Endothelial cell of umbilical vein (primary cell): Measurements from ENCODE around the gene PCP4L1. TPM values are rescaled to one million over a fixed set of nuclear protein-coding genes. Genes with fewer than 3 reads are reported as not detected.

Experiments used
- BruUV-seq: library from RNA; stranded (reverse); fragments of 400-500 nt; replicated peaks from 2 replicates; lab custom pipeline; 2021; lab: Mats Ljungman, UMichigan
- CTCF ChIA-PET: fragments of 300-600, 350-600 bp; sonication (Branson Sonifier 250); formaldehyde crosslinking; loops from one replicate; lab custom pipeline; 2021; ENCODE audit warnings: antibody characterized with exemption, inconsistent platforms; lab: Charles Lee
- POLR2A ChIA-PET: fragments of 300-600, 350-600 bp; sonication (Branson Sonifier 250); formaldehyde crosslinking; loops from one replicate; lab custom pipeline; 2021; ENCODE audit warnings: antibody characterized with exemption, inconsistent platforms; lab: Charles Lee
- DNase-seq: peaks from one replicate; pipeline ENCODE4 v3.0.0-alpha.2; 2011; ENCODE audit warnings: low read depth, low spot score
- FAIRE-seq: peaks from 2 replicates; lab custom pipeline; 2011; peaks lifted over from hg19 to GRCh38; lab: Jason Lieb, UNC
- H2AFZ ChIP-seq: 2 replicates; pipeline ENCODE4 v1.6.0; 2012; ENCODE audit warnings: low read depth, low read length, control low read depth, inconsistent platforms
- H3K27ac ChIP-seq: 2 replicates; pipeline ENCODE4 v1.5.1; 2011; ENCODE audit warnings: low read depth, mild to moderate bottlenecking, control low read depth, low read length, moderate library complexity; ENCODE audit not compliant: insufficient read depth
- H3K27me3 ChIP-seq, 2 experiments: 2 replicates each; pipeline versions ENCODE4 v1.6.0 to v1.6.1; 2011; ENCODE audit warnings: low read length in 2 of 2, mixed read lengths in 1 of 2; ENCODE audit not compliant: control insufficient read depth in 2 of 2, insufficient read depth in 2 of 2
- H3K36me3 ChIP-seq, 2 experiments: 2 replicates in 1 of 2; 3 replicates in 1 of 2; pipeline ENCODE4 v1.5.1; 2011; ENCODE audit warnings: low read length in 2 of 2, mild to moderate bottlenecking in 1 of 2, moderate library complexity in 1 of 2; ENCODE audit not compliant: control insufficient read depth in 2 of 2, insufficient read depth in 2 of 2; ENCODE audit errors: extremely low read depth in 1 of 2
- H3K4me1 ChIP-seq: 3 replicates; pipeline ENCODE4 v1.5.1; 2011; ENCODE audit warnings: mild to moderate bottlenecking, low read length; ENCODE audit not compliant: control insufficient read depth, insufficient read depth; ENCODE audit errors: extremely low read depth
- H3K4me2 ChIP-seq: 2 replicates; pipeline ENCODE4 v1.6.1; 2011; ENCODE audit warnings: low read length, control low read depth, mixed read lengths; ENCODE audit not compliant: insufficient read depth
- H3K4me3 ChIP-seq, 3 experiments: fragments of 200-600 bp in 1 of 3; sonication (generic), shearing (Covaris generic) in 1 of 3; replicated peaks in 1 of 3; 2 replicates each; pipeline ENCODE4 v1.5.1; 2011 to 2016; ENCODE audit warnings: control low read depth in 3 of 3, low read length in 3 of 3, mild to moderate bottlenecking in 2 of 3, inconsistent platforms in 1 of 3, low read depth in 1 of 3, moderate library complexity in 1 of 3; ENCODE audit not compliant: insufficient read depth in 1 of 3
- H3K79me2 ChIP-seq: 2 replicates; pipeline ENCODE4 v1.6.0; 2012; ENCODE audit warnings: low read length, inconsistent platforms; ENCODE audit not compliant: control insufficient read depth, insufficient read depth
- H3K9ac ChIP-seq: replicated peaks from 2 replicates; pipeline ENCODE3; 2011; ENCODE audit warnings: low read length, control low read depth; ENCODE audit not compliant: insufficient read depth; ENCODE audit errors: extremely low read depth
- H3K9me1 ChIP-seq: replicated peaks from 3 replicates; pipeline ENCODE4 v1.6.0; 2011; ENCODE audit warnings: mild to moderate bottlenecking, low read length; ENCODE audit not compliant: control insufficient read depth, insufficient read depth; ENCODE audit errors: extremely low read depth
- H3K9me3 ChIP-seq: replicated peaks from 2 replicates; pipeline ENCODE4 v1.5.1; 2012; ENCODE audit warnings: low read length, inconsistent platforms; ENCODE audit not compliant: control insufficient read depth, insufficient read depth
- H4K20me1 ChIP-seq: replicated peaks from 2 replicates; pipeline ENCODE3; 2011; ENCODE audit warnings: mild to moderate bottlenecking, low read length; ENCODE audit not compliant: control insufficient read depth, insufficient read depth; ENCODE audit errors: extremely low read depth
- EZH2 ChIP-seq: IDR thresholded peaks from 2 replicates; pipeline ENCODE4 v1.6.1; 2012; ENCODE audit warnings: borderline replicate concordance, low read depth, mild to moderate bottlenecking, moderate library complexity, low read length, inconsistent platforms; ENCODE audit not compliant: severe bottlenecking
- FOS ChIP-seq: IDR thresholded peaks from 2 replicates; pipeline ENCODE4 v1.6.1; 2011; ENCODE audit warnings: mild to moderate bottlenecking, low read length, moderate library complexity, borderline replicate concordance; ENCODE audit not compliant: insufficient read depth
- GATA2 ChIP-seq: IDR thresholded peaks from 2 replicates; pipeline ENCODE4 v1.7.0; 2011; ENCODE audit warnings: low read depth, mild to moderate bottlenecking, moderate library complexity, mixed read lengths, low read length; ENCODE audit not compliant: insufficient read length, insufficient read depth
- JUN ChIP-seq: IDR thresholded peaks from 2 replicates; pipeline ENCODE4 v1.6.1; 2011; ENCODE audit warnings: borderline replicate concordance, low read depth; ENCODE audit not compliant: insufficient read length, insufficient read depth
- MYC ChIP-seq: IDR thresholded peaks from one replicate; pipeline ENCODE4 v1.6.1; 2011; ENCODE audit warnings: mild to moderate bottlenecking, low read depth, low read length
- POLR2A ChIP-seq: IDR thresholded peaks from 2 replicates; pipeline ENCODE4 v1.6.1; 2012; ENCODE audit warnings: low read depth, mild to moderate bottlenecking, control low read depth, low read length
- POLR2AphosphoS5 ChIP-seq: IDR thresholded peaks from 2 replicates; pipeline ENCODE4 v1.6.1; 2012; ENCODE audit warnings: low read depth, mild to moderate bottlenecking, control low read depth, low read length, moderate library complexity; ENCODE audit not compliant: insufficient read depth
- dilution Hi-C: fragments of 300-500 bp; cut with MboI; formaldehyde crosslinking; loops from one replicate; pipeline ENCODE4 v1.15.0; 2019; ENCODE audit warnings: low sequenced_read_pairs; ENCODE audit not compliant: extremely low pct_ligation_motif_present
- intact Hi-C: fragments of 100-400 bp; cut with micrococcal nuclease; formaldehyde crosslinking; loops from one replicate; pipeline ENCODE4 v1.10.0; 2022
- polyA plus RNA-seq, 4 experiments: library from polyadenylated mRNA; depleted of rRNA in 3 of 4; stranded (reverse) in 3 of 4; unstranded in 1 of 4; fragments of >200 nt; gene quantifications; 2 replicates each; pipeline versions ENCODE4 v1.2.1 to v1.2.3, GENCODE V29; 2011 to 2012; ENCODE audit warnings: missing spikeins in 1 of 4
- total RNA-seq: library from RNA; stranded (reverse); gene quantifications from 2 replicates; pipeline ENCODE4 v1.2.3, GENCODE V29; 2021
- TF ChIP-seq, protein P1 (sequence below), 2 donors: IDR thresholded peaks; 1 replicate in 1 of 2; 2 replicates in 1 of 2; pipeline ENCODE4 v1.5.1; 2011; ENCODE audit warnings: low read length in 2 of 2, mild to moderate bottlenecking in 2 of 2, moderate library complexity in 2 of 2, control low read depth in 1 of 2, inconsistent platforms in 1 of 2, low read depth in 1 of 2; ENCODE audit not compliant: insufficient read depth in 1 of 2; ENCODE audit errors: extremely low read depth in 1 of 2
- TF ChIP-seq, protein P2 (sequence below): IDR thresholded peaks from 2 replicates; pipeline ENCODE4 v1.6.1; 2011; ENCODE audit not compliant: insufficient read depth, insufficient read length

The PCP4L1 gene
- total and polyA plus RNA-seq, 2 donors (not counting 3 experiments of a cell fraction or from before 2014, with no cell fraction given): not detected

DNA sequence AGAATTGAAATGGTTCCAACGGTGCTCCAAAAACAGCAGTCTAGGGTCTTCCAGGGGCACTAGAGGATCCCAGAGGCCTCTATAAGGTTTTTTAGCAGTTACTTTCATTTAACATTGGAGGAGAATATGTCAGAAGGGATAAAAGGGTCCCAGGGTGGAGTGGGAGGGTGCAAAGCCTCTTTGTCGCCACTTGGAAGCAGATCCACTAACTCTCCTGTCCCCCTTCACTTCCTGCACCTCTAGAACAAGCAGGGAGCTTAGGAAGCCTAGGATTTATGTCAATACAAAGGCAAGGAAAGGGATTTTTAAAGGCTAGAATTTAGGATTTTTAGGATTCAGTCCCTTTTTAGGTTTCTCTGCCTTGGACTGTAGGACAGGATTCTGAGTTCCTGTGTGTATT lies 8.3 kb downstream of the PCP4L1 start:
- dilution Hi-C loops: no loop called here
- CTCF ChIA-PET: interaction anchor here (1.3 to 2.4 kb wide), 2 partner anchors 9 to 24 kb away, joined by 3 to 7 read pairs; no protein-coding TSS in a partner anchor

More for the DNA sequence above, 8.3 kb downstream of the PCP4L1 start:
- no peak overlapping the region for H2AFZ ChIP-seq
- peaks cover 5 to 14% of the 10 kb centered on the region in 2 experiments for H3K27me3 ChIP-seq
- no peaks in the 10 kb centered on the region for H4K20me1 ChIP-seq
- POLR2A ChIA-PET: no interaction called here
- no TSS peak for BruUV-seq
- no peaks in the 10 kb centered on the region for H3K9me1 ChIP-seq
- no peaks in the 10 kb centered on the region for H3K36me3 ChIP-seq
- FAIRE-seq: no peak
- H3K4me2 ChIP-seq: no peak overlapping the region
- DNase-seq: no peak
- H3K9ac ChIP-seq: no peak overlapping the region
- H3K4me3 ChIP-seq: no peak overlapping the region
- H3K4me1 ChIP-seq: no peaks in the 10 kb centered on the region
- H3K79me2 ChIP-seq: no peaks in the 10 kb centered on the region
- H3K27ac ChIP-seq: no peak overlapping the region
- TF ChIP-seq, protein P1, sequence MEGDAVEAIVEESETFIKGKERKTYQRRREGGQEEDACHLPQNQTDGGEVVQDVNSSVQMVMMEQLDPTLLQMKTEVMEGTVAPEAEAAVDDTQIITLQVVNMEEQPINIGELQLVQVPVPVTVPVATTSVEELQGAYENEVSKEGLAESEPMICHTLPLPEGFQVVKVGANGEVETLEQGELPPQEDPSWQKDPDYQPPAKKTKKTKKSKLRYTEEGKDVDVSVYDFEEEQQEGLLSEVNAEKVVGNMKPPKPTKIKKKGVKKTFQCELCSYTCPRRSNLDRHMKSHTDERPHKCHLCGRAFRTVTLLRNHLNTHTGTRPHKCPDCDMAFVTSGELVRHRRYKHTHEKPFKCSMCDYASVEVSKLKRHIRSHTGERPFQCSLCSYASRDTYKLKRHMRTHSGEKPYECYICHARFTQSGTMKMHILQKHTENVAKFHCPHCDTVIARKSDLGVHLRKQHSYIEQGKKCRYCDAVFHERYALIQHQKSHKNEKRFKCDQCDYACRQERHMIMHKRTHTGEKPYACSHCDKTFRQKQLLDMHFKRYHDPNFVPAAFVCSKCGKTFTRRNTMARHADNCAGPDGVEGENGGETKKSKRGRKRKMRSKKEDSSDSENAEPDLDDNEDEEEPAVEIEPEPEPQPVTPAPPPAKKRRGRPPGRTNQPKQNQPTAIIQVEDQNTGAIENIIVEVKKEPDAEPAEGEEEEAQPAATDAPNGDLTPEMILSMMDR (IDR thresholded peaks at IDR 0.05; ENCODE audit: extremely low read depth in 1 of 2, insufficient read depth in 1 of 2, low read depth in 1 of 2, low read length in 2 of 2): no peak
- TF ChIP-seq FOS: no peak
- no peak for TF ChIP-seq JUN
- TF ChIP-seq EZH2: no peak
- TF ChIP-seq MYC: no peak
- no peak for TF ChIP-seq POLR2A
- TF ChIP-seq GATA2: no peak
- TF ChIP-seq, protein P2, sequence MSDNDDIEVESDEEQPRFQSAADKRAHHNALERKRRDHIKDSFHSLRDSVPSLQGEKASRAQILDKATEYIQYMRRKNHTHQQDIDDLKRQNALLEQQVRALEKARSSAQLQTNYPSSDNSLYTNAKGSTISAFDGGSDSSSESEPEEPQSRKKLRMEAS: no peak
- TF ChIP-seq POLR2AphosphoS5: no peak
- no peaks in the 10 kb centered on the region for H3K9me3 ChIP-seq
- intact Hi-C loops: no loop called here
